ENCODE results near the gene ZNF334.

DNA sequence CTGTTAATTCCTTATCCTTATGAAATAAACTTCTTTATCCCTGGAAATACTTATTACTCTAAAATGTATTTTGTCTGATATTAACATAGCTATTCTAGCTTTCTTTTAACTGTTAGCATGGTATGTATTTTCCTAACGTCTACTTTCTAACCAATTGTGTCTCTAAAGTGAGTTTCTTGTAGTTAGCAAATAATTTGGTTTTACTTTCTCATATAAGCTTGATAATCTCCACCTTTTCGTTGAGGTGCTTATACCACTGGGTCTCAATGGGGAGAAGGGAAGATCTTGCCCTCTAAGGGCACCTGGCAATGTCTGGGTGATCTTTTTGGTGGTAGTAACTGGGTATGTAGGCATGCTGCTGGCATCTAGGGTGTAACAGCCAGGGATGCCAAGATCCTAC lies 25.7 kb downstream of the ZNF334 start:
- TF ChIP-seq CTCF (IDR thresholded peaks at IDR 0.05) (no peak), POLR2A (IDR thresholded peaks at IDR 0.05) (no peak)

Measured in breast epithelium (tissue), 3 donors.